H1 (cell line): ENCODE results near the gene ZBTB20. TPM values are rescaled to one million over a fixed set of nuclear protein-coding genes. Genes with fewer than 3 reads are reported as not detected.

Experiments
- CTCF ChIA-PET: fragments of 300-600 bp; sonication (Branson Sonifier 250); formaldehyde crosslinking; loops from one replicate; lab custom pipeline; 2021; ENCODE audit not compliant: partially characterized antibody; lab: Charles Lee
- POLR2A ChIA-PET: fragments of 300-600 bp; sonication (Branson Sonifier 250); formaldehyde crosslinking; loops from one replicate; lab custom pipeline; 2021; ENCODE audit warnings: inconsistent platforms; ENCODE audit not compliant: partially characterized antibody; lab: Charles Lee
- DNase-seq, 2 experiments: peaks; one replicate each; pipeline versions ENCODE4 v3.0.0 to v3.0.0-alpha.2; 2010 to 2022; ENCODE audit warnings: low spot score in 2 of 2, low read depth in 1 of 2, mixed read lengths in 1 of 2
- FAIRE-seq: peaks from 2 replicates; lab custom pipeline; 2011; peaks lifted over from hg19 to GRCh38; lab: Jason Lieb, UNC
- H2AFZ ChIP-seq: 2 replicates; pipeline ENCODE4 v1.8.1; 2012; ENCODE audit warnings: low read length, inconsistent platforms
- H2AK5ac ChIP-seq: 2 replicates; pipeline ENCODE4 v1.6.1; 2013; ENCODE audit warnings: low read depth, low read length
- H2BK120ac ChIP-seq: replicated peaks from 2 replicates; pipeline ENCODE3; 2013; ENCODE audit warnings: low read depth, low read length, inconsistent platforms
- H2BK12ac ChIP-seq: 2 replicates; pipeline ENCODE4 v1.6.1; 2013; ENCODE audit warnings: low read depth, low read length
- H2BK15ac ChIP-seq: 2 replicates; pipeline ENCODE4 v1.6.1; 2013; ENCODE audit warnings: low read length
- H2BK20ac ChIP-seq: 2 replicates; pipeline ENCODE4 v1.6.1; 2013; ENCODE audit warnings: low read length
- H2BK5ac ChIP-seq: 2 replicates; pipeline ENCODE4 v1.6.1; 2013; ENCODE audit warnings: low read depth, low read length
- H3K14ac ChIP-seq: 2 replicates; pipeline ENCODE4 v1.6.1; 2013; ENCODE audit warnings: inconsistent platforms; ENCODE audit not compliant: insufficient read length
- H3K18ac ChIP-seq: 2 replicates; pipeline ENCODE4 v1.6.1; 2013; ENCODE audit warnings: low read length; ENCODE audit errors: extremely low read depth
- H3K23ac ChIP-seq: 2 replicates; pipeline ENCODE4 v1.6.1; 2013; ENCODE audit warnings: inconsistent platforms; ENCODE audit not compliant: insufficient read length
- H3K23me2 ChIP-seq: 2 replicates; pipeline ENCODE4 v1.6.1; 2013; ENCODE audit warnings: low read depth, low read length
- H3K27ac ChIP-seq: 2 replicates; pipeline ENCODE4 v1.6.1; 2011; ENCODE audit warnings: low read depth, low read length, inconsistent platforms
- H3K27me3 ChIP-seq, 4 experiments: replicated peaks in 1 of 4; 1 replicate in 1 of 4; 2 replicates in 3 of 4; pipeline versions ENCODE4 v1.6.1 to v1.8.1; 2011 to 2013; ENCODE audit warnings: low read length in 3 of 4, mild to moderate bottlenecking in 3 of 4, inconsistent platforms in 2 of 4, mixed read lengths in 2 of 4, moderate library complexity in 1 of 4; ENCODE audit not compliant: control insufficient read depth in 3 of 4, insufficient read depth in 3 of 4; ENCODE audit errors: extremely low read depth in 1 of 4
- H3K36me3 ChIP-seq, 4 experiments: 2 replicates each; pipeline versions ENCODE4 v1.6.1 to v1.8.1; 2011 to 2013; ENCODE audit warnings: mild to moderate bottlenecking in 4 of 4, low read length in 3 of 4, moderate library complexity in 2 of 4, control low read depth in 1 of 4, inconsistent platforms in 1 of 4; ENCODE audit not compliant: insufficient read depth in 4 of 4, control insufficient read depth in 2 of 4
- H3K4ac ChIP-seq: replicated peaks from 2 replicates; pipeline ENCODE3; 2013; ENCODE audit warnings: low read length, low read depth, mixed read lengths, inconsistent platforms; ENCODE audit not compliant: insufficient read length
- H3K4me1 ChIP-seq, 4 experiments: replicated peaks in 1 of 4; 1 replicate in 1 of 4; 2 replicates in 3 of 4; pipeline versions ENCODE4 v1.6.1 to v1.8.1; 2011 to 2013; ENCODE audit warnings: low read length in 3 of 4, inconsistent platforms in 2 of 4, mixed read lengths in 1 of 4; ENCODE audit not compliant: insufficient read depth in 4 of 4, control insufficient read depth in 3 of 4
- H3K4me2 ChIP-seq, 2 experiments: 2 replicates each; pipeline versions ENCODE4 v1.6.1 to v1.8.1; 2011 to 2013; ENCODE audit warnings: low read depth in 2 of 2, low read length in 2 of 2, control low read depth in 1 of 2, inconsistent platforms in 1 of 2, mild to moderate bottlenecking in 1 of 2; ENCODE audit not compliant: insufficient read depth in 1 of 2
- H3K4me3 ChIP-seq, 4 experiments: fragments of 200-600, 300-600 bp in 1 of 4; sonication (generic), shearing (Covaris generic), sonication (Bioruptor Twin) in 1 of 4; 2 replicates each; pipeline versions ENCODE4 v1.5.1 to v1.8.1; 2011 to 2016; ENCODE audit warnings: low read length in 4 of 4, low read depth in 3 of 4, control low read depth in 2 of 4, inconsistent platforms in 2 of 4, mild to moderate bottlenecking in 2 of 4, mixed read lengths in 1 of 4, moderate library complexity in 1 of 4; ENCODE audit not compliant: insufficient read depth in 2 of 4; ENCODE audit errors: extremely low read depth in 1 of 4
- H3K56ac ChIP-seq: replicated peaks from 2 replicates; pipeline ENCODE3; 2013; ENCODE audit warnings: low read depth, mild to moderate bottlenecking, mixed read lengths, low read length, inconsistent platforms; ENCODE audit not compliant: insufficient read length
- H3K79me1 ChIP-seq: 2 replicates; pipeline ENCODE4 v1.6.1; 2013; ENCODE audit warnings: low read depth, low read length, control low read depth
- H3K79me2 ChIP-seq, 2 experiments: 2 replicates each; pipeline versions ENCODE4 v1.6.1 to v1.8.1; 2012 to 2013; ENCODE audit warnings: low read length in 2 of 2, mild to moderate bottlenecking in 2 of 2, inconsistent platforms in 1 of 2; ENCODE audit not compliant: insufficient read depth in 2 of 2, control insufficient read depth in 1 of 2
- H3K9ac ChIP-seq, 4 experiments: replicated peaks in 1 of 4; 1 replicate in 1 of 4; 2 replicates in 3 of 4; pipeline versions ENCODE4 v1.6.1 to v1.8.1; 2011 to 2013; ENCODE audit warnings: low read depth in 3 of 4, low read length in 3 of 4, control low read depth in 2 of 4, mild to moderate bottlenecking in 2 of 4, moderate library complexity in 2 of 4, inconsistent platforms in 1 of 4; ENCODE audit errors: extremely low read depth in 1 of 4
- H3K9me3 ChIP-seq, 2 experiments: 2 replicates each; pipeline versions ENCODE4 v1.6.1 to v1.8.1; 2012 to 2013; ENCODE audit warnings: mild to moderate bottlenecking in 2 of 2, moderate library complexity in 2 of 2, control low read depth in 1 of 2, inconsistent platforms in 1 of 2, low read depth in 1 of 2, low read length in 1 of 2, mixed read lengths in 1 of 2; ENCODE audit not compliant: insufficient read depth in 2 of 2
- H4K20me1 ChIP-seq, 2 experiments: replicated peaks in 1 of 2; 2 replicates each; pipeline versions ENCODE3 to v1.8.1; 2011 to 2013; ENCODE audit warnings: inconsistent platforms in 2 of 2, low read length in 2 of 2, mild to moderate bottlenecking in 1 of 2; ENCODE audit not compliant: insufficient read depth in 2 of 2, control insufficient read depth in 1 of 2
- H4K5ac ChIP-seq: 2 replicates; pipeline ENCODE4 v1.6.1; 2013; ENCODE audit warnings: low read length, low read depth, mixed read lengths, inconsistent platforms; ENCODE audit not compliant: insufficient read length
- H4K8ac ChIP-seq: 2 replicates; pipeline ENCODE4 v1.8.0; 2013; ENCODE audit warnings: mild to moderate bottlenecking, moderate library complexity, low read length, inconsistent platforms; ENCODE audit not compliant: insufficient read depth; ENCODE audit errors: extremely low read depth
- H4K91ac ChIP-seq: replicated peaks from 2 replicates; pipeline ENCODE3; 2013; ENCODE audit warnings: low read length, mixed read lengths, inconsistent platforms; ENCODE audit not compliant: insufficient read length
- CHD1 ChIP-seq: IDR thresholded peaks from 2 replicates; pipeline ENCODE4 v1.6.1; 2012; ENCODE audit warnings: low read depth, low read length, improper control_type of control experiment
- EP300 ChIP-seq, 2 experiments: IDR thresholded peaks; 1 replicate in 1 of 2; 2 replicates in 1 of 2; pipeline ENCODE4 v1.6.1; 2011 to 2012; ENCODE audit warnings: low read depth in 2 of 2, low read length in 2 of 2, mild to moderate bottlenecking in 2 of 2, borderline replicate concordance in 1 of 2, inconsistent platforms in 1 of 2, moderate library complexity in 1 of 2
- HDAC2 ChIP-seq, 2 experiments: fragments of 300-600 bp in 1 of 2; sonication (generic) in 1 of 2; IDR thresholded peaks; 2 replicates each; pipeline ENCODE4 v1.6.1; 2011 to 2012; ENCODE audit warnings: low read depth in 2 of 2, low read length in 2 of 2, mild to moderate bottlenecking in 2 of 2, moderate library complexity in 2 of 2, borderline replicate concordance in 1 of 2, inconsistent platforms in 1 of 2
- KDM4A ChIP-seq: IDR thresholded peaks from one replicate; pipeline ENCODE4 v1.7.1; 2012; ENCODE audit warnings: low read depth, mild to moderate bottlenecking, moderate library complexity, low read length, inconsistent platforms; ENCODE audit not compliant: severe bottlenecking
- KDM5A ChIP-seq: fragments of 200-600 bp; IDR thresholded peaks from 2 replicates; pipeline ENCODE4 v1.7.1; 2012; ENCODE audit warnings: mild to moderate bottlenecking, low read length, inconsistent platforms, mixed read lengths
- MAX ChIP-seq: IDR thresholded peaks from 2 replicates; pipeline ENCODE4 v1.6.1; 2012; ENCODE audit warnings: inconsistent platforms
- NANOG ChIP-seq: IDR thresholded peaks from 2 replicates; pipeline ENCODE4 v1.6.1; 2011; ENCODE audit warnings: low read length, low read depth, mild to moderate bottlenecking, inconsistent platforms; ENCODE audit not compliant: insufficient read depth, poor library complexity, severe bottlenecking
- NRF1 ChIP-seq: IDR thresholded peaks from 2 replicates; pipeline ENCODE4 v1.6.1; 2011; ENCODE audit warnings: mild to moderate bottlenecking, low read depth, low read length, improper control_type of control experiment
- RFX5 ChIP-seq: IDR thresholded peaks from 2 replicates; pipeline ENCODE4 v1.6.1; 2011; ENCODE audit warnings: low read depth, low read length, improper control_type of control experiment, borderline replicate concordance
- SAP30 ChIP-seq: fragments of 300-600 bp; sonication (generic); IDR thresholded peaks from 2 replicates; pipeline ENCODE4 v1.7.1; 2012; ENCODE audit warnings: low read length, moderate library complexity, mild to moderate bottlenecking, inconsistent platforms; ENCODE audit not compliant: insufficient read depth, insufficient replicate concordance
- SIN3A ChIP-seq, 2 experiments: IDR thresholded peaks in 1 of 2; conservative IDR thresholded peaks in 1 of 2; 2 replicates each; pipeline ENCODE4 v1.6.1; 2011 to 2012; ENCODE audit warnings: low read length in 2 of 2, improper control_type of control experiment in 1 of 2, low read depth in 1 of 2, mild to moderate bottlenecking in 1 of 2
- SP1 ChIP-seq: IDR thresholded peaks from 2 replicates; pipeline ENCODE4 v1.6.1; 2011; ENCODE audit warnings: low read depth, low read length
- TAF1 ChIP-seq: IDR thresholded peaks from 2 replicates; pipeline ENCODE4 v1.6.1; 2011; ENCODE audit warnings: mild to moderate bottlenecking, low read depth, low read length
- WGBS, 2 experiments: shearing (Covaris generic) in 1 of 2; methylation state at CpG; one replicate each; pipeline versions ENCODE4 v1.1.6 to v1.1.7; 2013 to 2015; ENCODE audit warnings: low lambda C conversion rate in 2 of 2, mixed read lengths in 2 of 2, inconsistent platforms in 1 of 2, low coverage in 1 of 2, missing lambda C conversion rate in 1 of 2; ENCODE audit not compliant: insufficient replicate concordance in 2 of 2, insufficient coverage in 1 of 2, insufficient read length in 1 of 2; ENCODE audit errors: extremely low coverage in 1 of 2, missing lambda C conversion rate in 1 of 2; 5-methylcytosine and 5-hydroxymethylcytosine counted together
- polyA plus RNA-seq, 7 experiments: library from polyadenylated mRNA; depleted of rRNA in 3 of 7; stranded (reverse) in 5 of 7; unstranded in 2 of 7; fragments of >200 nt in 5 of 7; fragments of 200-250 nt in 2 of 7; gene quantifications; 1 replicate in 5 of 7; 2 replicates in 1 of 7; 4 replicates in 1 of 7; pipeline versions ENCODE4 v1.2.1 to v1.2.3, GENCODE V29; 2011 to 2013; ENCODE audit warnings: missing spikeins in 2 of 7, mixed read lengths in 2 of 7
- total RNA-seq: library from RNA; stranded (reverse); fragmentation: NEBNext Ultra II Directional; extraction: Animal tissue kit (Norgen Biotek cat#: 25700); gene quantifications from 2 replicates; pipeline ENCODE4 v1.2.1, GENCODE V29; 2021

ZBTB20 gene
- total and polyA plus RNA-seq, 2 of the 8 experiments (the other 6 are each of a cell fraction or from before 2014, with no cell fraction given) = 0.35 to 1.3 TPM

GRCh38 chr3:114539525-114539924, 607.6 kb downstream of the ZBTB20 start:
- no peak overlapping the region for H4K91ac ChIP-seq
- 85% methylated on average over 5 of the region's 5 CpGs; no CpG with 5 or more reads in 1 of the 2 experiments for WGBS, 2 experiments
- H2BK5ac ChIP-seq = no peak overlapping the region
- H3K9ac ChIP-seq = no peak overlapping the region
- no peak for FAIRE-seq
- H4K5ac ChIP-seq = no peak overlapping the region
- H2AFZ ChIP-seq = no peak overlapping the region
- no peak overlapping the region for H3K23ac ChIP-seq
- no peak overlapping the region for H2BK120ac ChIP-seq
- H3K79me2 ChIP-seq = no peaks in the 10 kb centered on the region
- H2AK5ac ChIP-seq = no peak overlapping the region
- no peaks in the 10 kb centered on the region for H3K9me3 ChIP-seq
- no peaks in the 10 kb centered on the region for H4K20me1 ChIP-seq
- no peaks in the 10 kb centered on the region for H3K79me1 ChIP-seq
- no peak for DNase-seq
- no peak overlapping the region for H3K27ac ChIP-seq
- H3K4me2 ChIP-seq = no peak overlapping the region
- H3K4me1 ChIP-seq = peaks cover 0 to 20% (median 0%) of the 10 kb centered on the region in 4 experiments; a peak in 1 of 7 replicates
- no peak overlapping the region for H4K8ac ChIP-seq
- H2BK20ac ChIP-seq = no peak overlapping the region
- H3K36me3 ChIP-seq = no peaks in the 10 kb centered on the region
- POLR2A ChIA-PET = no interaction called here
- no peak overlapping the region for H3K18ac ChIP-seq
- H3K23me2 ChIP-seq = peaks cover under 1% of the 10 kb centered on the region; the same call in 1 of the 2 replicates
- CTCF ChIA-PET = interaction anchor here (0.6 to 1.8 kb wide), 5 partner anchors 8 to 1495 kb away, joined by 3 to 8 read pairs (median 4); no protein-coding TSS in a partner anchor
- no peak overlapping the region for H3K4me3 ChIP-seq
- H2BK12ac ChIP-seq = no peak overlapping the region
- H3K14ac ChIP-seq = no peak overlapping the region
- H3K56ac ChIP-seq = no peak overlapping the region
- H3K27me3 ChIP-seq = no peaks in the 10 kb centered on the region
- H2BK15ac ChIP-seq = no peak overlapping the region
- H3K4ac ChIP-seq = no peak overlapping the region
- TF ChIP-seq NRF1 = no peak
- no peak for TF ChIP-seq TAF1
- no peak for TF ChIP-seq HDAC2 (IDR thresholded peaks at IDR 0.05; ENCODE audit: borderline replicate concordance in 1 of 2, low read depth in 2 of 2, low read length in 2 of 2)
- no peak for TF ChIP-seq MAX
- TF ChIP-seq SAP30 = no peak
- no peak for TF ChIP-seq SIN3A (conservative IDR thresholded peaks at IDR 0.05 in 1 of 2, IDR thresholded peaks at IDR 0.05 in 1 of 2; ENCODE audit: low read depth in 1 of 2, low read length in 2 of 2)
- no peak for TF ChIP-seq EP300 (IDR thresholded peaks at IDR 0.05; ENCODE audit: borderline replicate concordance in 1 of 2, low read depth in 2 of 2, low read length in 2 of 2)
- no peak for TF ChIP-seq KDM5A
- TF ChIP-seq CHD1 = no peak
- no peak for TF ChIP-seq KDM4A
- no peak for TF ChIP-seq RFX5
- no peak for TF ChIP-seq NANOG
- TF ChIP-seq SP1 = no peak
